HK-2 (cell line): Measurements from ENCODE around the gene PPHLN1.

Experiments used
- DNase-seq: peaks from one replicate; pipeline ENCODE4 v3.0.0-alpha.2; 2018; ENCODE audit not compliant: unreplicated experiment

Gene PPHLN1

GRCh38 chr12:42442888-42443287 is 116.9 kb downstream of the PPHLN1 start:
- DNase-seq = no peak

GRCh38 chr12:42444192-42444943 is 118.4 kb downstream of the PPHLN1 start:
- no peak for DNase-seq

- DNase-seq = no peak
These were observed 119.9 kb downstream of the PPHLN1 start for GRCh38 chr12:42445891-42446290.

- no peak for DNase-seq
These were observed 120.8 kb downstream of the PPHLN1 start for GRCh38 chr12:42446761-42447160.

DNA sequence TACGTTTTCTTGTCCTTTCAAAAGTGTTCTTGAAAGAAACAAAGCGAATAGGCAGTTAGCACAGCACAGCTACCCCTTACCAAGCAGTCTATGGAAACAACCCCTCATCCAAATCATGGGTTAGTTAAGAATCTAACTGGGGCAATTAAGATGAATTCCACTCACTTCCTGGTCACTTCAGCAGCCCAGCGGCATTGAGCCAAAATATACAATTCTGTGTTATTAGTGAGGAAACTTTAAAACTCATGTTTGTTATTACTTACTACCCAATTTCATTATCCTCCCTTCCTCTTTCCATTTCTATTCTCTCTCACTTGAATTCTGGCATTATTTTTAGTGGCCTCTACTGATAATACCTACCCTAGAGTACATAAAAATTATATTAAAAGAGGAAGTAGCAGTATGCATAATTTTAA is 121.4 kb downstream of the PPHLN1 start:
- DNase-seq = no peak

DNA sequence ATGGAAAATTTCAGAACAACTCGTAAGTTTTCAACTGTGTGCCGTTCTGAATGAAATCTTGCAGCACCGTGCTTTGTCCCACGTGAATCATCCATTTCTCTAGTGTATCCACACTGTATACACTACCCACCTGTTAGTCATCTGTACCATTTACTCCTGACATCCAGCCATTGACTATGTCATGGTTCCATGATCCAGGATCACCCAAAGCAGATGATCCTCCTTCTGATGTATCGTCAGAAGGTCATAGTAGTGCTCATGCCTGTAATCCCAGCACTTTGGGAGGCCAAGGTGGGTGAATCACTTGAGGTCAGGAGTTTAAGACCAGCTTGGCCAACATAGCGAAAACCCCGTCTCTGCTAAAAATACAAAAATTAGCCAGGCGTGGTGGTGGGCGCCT is 122.9 kb downstream of the PPHLN1 start:
- DNase-seq = peak; percentile 42

DNA sequence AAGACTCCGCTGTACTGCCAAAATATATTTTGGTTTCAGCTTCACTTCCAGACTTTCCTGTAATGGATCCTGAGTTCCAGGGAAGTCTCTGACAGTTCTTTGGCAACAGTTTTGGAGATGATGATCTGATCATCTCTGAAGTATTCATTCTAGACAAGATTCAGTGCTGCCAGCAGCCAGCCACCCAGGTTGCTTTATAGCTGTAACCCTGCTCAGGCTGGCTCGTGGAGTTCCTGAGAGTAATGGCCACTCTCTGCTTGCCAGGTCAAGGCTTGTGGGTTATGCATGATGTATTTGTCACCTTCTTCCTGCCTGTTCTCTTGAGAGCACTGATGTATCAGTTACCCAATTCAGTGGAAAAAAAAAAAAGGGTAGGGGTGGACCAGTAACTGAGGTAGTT is 124.3 kb downstream of the PPHLN1 start:
- DNase-seq = peak; percentile 45

- no peak for DNase-seq
These were observed 132.6 kb downstream of the PPHLN1 start for GRCh38 chr12:42458575-42458974.

DNA sequence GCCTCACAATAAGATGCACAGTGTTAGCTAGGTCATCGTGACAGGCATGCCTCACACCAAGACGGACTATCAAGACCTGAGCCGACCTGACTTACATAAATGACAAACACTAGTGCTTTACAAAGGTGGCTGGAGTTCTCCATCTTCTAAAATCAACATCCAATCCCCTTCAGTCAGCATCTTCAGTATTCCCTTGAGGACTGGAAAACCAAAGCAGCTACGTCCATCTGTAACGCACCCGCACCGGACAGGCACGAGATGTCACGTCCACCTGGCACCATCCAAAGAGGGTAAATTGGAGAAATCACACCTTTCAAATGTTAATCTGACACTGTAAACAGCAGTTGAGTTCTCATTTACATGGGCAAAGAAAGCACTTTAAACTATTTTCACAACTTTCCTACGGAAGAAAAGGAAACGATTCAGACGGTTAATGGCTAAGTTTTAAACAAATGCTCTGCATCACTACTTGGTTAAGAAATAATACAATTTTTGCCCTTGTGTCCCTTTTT is 133.4 kb downstream of the PPHLN1 start:
- no peak for DNase-seq

- DNase-seq = no peak
These were observed 136.5 kb downstream of the PPHLN1 start for GRCh38 chr12:42462486-42462885.

GRCh38 chr12:42463671-42464070 is 137.7 kb downstream of the PPHLN1 start:
- no peak for DNase-seq

DNA sequence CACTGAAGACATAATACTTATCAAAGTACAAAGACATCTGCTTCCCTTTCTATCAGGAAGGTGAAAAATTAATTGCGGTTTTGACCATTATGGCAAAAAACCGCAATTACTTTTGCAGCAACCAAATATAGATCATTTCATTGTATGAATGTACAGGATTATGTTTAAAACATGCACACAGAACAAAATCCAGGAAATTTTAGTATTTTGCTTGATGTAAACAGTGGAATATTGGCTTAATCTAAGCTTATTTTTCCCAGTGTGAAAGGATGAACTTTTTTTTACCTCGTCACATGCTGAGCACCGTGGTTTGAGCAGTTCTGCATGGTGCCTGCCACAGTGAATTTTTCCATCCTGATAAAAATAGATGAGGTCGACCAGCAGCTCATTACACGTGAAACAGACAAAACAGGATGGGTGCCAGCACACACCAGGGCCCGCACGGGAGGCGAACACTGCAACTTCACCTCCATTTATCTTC is 142.4 kb downstream of the PPHLN1 start:
- DNase-seq = no peak

- no peak for DNase-seq
These were observed 143.0 kb downstream of the PPHLN1 start for GRCh38 chr12:42468921-42469320.

DNA sequence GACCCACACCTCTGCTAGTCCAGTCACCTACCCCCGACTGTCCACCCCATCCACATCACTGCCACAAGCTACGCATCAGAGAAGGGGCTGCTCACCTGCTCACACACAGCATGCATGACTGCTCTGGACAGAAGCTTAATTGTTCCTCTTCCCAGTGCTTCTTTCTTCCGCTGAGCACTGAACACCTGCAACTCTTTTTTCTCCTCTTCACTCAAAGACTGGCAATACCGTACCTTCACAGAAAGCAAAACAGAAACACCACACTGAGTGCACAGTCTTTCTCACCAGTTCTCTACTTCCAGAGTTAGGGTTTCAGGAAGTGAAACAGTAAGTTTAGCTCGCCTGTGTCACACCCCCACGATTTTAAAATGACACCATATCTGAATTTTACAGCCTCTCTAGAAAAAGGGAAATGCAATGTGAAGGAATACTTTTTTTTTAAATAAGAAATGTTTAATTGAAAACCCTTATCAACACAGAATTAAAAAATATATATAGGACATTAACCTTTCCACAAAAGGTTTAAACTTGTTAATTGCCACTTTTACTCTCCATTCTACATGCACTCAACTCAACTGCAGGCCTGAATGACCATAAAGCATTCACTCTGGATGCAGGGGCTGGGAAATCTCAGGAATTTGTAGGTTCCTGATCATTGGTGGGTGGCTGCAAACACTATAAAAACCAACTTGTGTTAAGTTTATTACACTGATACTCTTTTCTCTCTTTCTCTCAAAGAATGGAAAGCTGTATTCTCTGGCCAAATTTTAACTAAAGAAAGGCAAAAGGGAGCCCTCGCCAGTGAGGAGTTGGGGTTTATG is 143.6 kb downstream of the PPHLN1 start:
- DNase-seq = no peak

DNA sequence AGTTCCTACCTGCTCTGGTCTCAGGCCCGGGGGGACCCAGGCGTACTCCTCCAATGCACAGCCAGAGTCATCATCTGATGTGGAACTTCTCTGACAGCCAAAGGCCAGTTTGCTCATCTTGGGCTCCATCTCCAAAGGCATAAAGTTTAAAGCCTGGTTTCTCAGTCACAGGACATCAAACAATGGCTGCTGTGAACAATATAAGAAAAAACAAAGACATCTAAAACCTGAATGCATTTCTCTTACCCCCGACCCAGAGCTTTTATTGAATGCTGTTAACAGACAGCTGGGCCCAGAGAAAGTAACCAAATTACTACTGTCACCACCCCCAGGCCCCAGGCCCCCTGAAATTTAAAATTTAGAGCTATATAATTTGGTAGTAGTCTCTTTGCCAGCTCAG is 146.4 kb downstream of the PPHLN1 start:
- no peak for DNase-seq

GRCh38 chr12:42473130-42473529 is 147.2 kb downstream of the PPHLN1 start:
- no peak for DNase-seq

DNA sequence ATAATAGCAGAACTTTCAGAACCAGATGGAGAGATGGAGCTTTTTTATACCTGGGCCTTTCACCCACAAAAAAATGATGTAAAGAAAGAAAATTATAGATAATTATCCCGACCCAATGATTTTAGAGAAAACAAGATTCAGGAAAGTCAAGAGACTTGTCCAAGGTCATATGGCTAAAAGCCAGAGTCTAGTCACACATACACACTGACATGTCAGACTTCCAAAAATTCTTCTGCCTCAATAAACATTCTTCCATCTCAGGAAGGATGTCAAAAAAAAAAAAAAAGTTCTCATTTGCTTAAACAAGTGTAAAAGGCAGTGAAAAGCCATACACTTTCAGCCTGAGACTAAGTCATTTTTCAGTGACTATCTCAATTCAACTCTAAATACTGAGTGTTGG is 147.6 kb downstream of the PPHLN1 start:
- no peak for DNase-seq

GRCh38 chr12:42474391-42474790 is 148.4 kb downstream of the PPHLN1 start:
- no peak for DNase-seq

DNA sequence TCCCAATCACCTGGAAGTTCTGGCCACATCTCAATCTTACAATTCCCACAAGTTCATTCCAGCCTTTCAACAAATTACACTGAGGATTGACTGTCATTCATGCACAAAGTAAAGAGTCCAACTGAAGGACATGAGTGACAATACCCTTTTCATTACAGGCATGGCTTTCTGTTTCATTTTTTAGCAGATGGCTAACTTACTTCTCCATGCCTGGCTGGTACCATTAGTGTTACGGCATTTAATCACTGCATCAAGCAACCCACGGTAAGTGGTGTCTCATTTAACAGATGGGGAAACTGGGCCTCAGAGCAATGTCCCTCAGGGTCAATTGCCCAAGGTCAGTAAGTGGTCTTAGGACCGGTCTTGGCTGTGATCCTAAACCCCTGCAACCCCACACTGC is 149.1 kb downstream of the PPHLN1 start:
- no peak for DNase-seq

- DNase-seq = no peak
These were observed 152.0 kb downstream of the PPHLN1 start for GRCh38 chr12:42477941-42478340.

DNA sequence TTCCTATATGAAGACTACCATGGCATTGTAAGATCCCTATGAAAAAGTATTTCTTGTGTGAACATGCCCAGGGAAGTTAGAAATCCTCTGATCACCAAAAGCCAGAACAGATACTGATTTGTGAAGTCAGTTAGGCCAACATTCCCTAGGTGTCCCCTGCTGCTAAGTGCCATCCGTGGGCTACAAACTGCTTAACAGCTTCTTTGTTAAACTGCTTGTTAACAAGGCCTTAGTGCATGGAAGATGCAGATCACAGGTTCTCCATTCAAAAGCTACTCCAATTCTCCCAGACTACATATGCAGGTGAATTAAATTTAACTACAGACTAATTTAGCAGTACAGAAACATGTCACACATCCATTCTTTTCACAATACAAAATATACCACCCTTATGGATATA is 155.4 kb downstream of the PPHLN1 start:
- DNase-seq = no peak

DNA sequence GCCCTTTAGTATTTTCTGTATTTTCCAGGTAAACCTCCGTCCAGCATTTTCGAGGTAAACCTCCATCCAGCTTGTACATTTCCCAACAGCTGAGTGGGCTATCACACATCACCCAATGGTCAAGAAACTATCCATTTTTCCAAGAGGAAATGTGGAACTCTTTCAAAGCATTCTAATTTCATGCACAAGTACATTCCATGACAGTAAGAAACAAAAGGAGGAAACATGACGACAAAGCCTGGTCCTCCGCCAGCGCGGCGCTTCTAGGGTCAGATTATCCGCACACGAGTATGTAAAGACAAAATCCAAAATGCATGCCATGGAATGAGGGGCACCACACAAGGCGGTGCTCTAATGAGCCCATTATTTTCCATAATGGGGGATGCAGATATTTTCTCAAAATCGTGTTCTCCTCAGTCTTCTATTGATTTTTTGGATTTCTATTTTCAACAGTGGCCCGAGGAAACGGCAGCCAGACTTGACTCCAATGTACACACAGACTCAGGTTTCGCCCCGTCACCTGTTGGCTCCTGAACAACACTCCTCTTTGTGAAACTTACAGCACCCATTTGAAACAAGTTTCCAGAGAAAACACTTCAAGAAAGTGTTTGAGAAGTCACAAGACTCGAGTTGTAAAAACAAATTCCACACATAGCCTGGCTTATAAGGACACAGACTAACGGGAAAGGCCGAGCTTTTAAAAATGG is 156.2 kb downstream of the PPHLN1 start:
- no peak for DNase-seq
